HG03571 (cell line): ENCODE measurements around the gene PTEN.

Source experiments
- ATAC-seq: cut with Tn5 transposase; IDR thresholded peaks from one replicate; pipeline ENCODE4 v1.9.1; 2021; ENCODE audit not compliant: unreplicated experiment

Gene PTEN

DNA sequence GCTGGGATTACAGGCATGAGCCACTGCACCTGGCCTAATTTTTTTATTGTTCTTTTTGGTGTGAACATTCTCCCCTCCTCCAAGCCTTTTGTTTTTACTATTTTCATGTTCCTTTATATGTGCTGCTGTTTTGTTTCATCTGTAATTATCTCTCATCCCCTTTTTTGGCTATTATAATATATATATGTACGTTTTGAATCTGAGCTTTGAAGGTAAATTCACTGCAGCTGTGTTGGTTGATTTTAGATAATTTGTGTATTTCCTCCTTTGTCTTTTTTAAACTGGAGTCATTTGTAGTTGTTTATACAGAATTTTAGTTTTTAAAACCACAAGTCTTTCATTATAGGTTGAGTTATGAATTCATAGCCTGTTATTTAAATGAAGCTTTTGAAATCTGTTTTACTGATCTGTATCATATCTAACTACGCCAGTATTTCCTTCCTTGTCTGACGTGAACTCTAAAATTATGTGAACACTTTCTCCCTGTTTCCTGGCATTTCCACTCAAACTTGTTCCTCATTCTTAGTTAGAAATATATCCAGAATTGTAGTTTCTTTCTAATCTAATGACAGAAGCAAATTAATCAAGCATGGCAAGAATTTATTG is 54.9 kb downstream of the PTEN start:
- ATAC-seq: no peak

DNA sequence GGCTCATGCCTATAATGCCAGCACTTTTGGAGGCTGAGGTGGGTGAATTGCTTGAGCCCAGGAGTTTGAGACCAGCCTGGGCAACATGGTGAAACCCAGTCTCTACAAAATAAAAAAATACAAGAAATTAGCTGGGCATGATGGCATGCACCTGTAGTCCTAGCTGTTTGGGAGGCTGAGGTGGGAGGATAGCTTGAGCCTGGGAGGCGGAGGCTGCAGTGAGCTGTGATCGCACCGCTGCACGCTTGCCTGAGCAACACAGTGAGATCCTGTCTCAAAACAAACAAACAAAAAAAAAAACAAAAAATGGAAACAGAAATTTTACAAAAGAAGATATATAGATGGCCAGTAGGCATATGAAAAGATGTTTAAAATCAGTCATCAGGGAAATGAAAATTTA is 57.1 kb downstream of the PTEN start:
- ATAC-seq: no peak

DNA sequence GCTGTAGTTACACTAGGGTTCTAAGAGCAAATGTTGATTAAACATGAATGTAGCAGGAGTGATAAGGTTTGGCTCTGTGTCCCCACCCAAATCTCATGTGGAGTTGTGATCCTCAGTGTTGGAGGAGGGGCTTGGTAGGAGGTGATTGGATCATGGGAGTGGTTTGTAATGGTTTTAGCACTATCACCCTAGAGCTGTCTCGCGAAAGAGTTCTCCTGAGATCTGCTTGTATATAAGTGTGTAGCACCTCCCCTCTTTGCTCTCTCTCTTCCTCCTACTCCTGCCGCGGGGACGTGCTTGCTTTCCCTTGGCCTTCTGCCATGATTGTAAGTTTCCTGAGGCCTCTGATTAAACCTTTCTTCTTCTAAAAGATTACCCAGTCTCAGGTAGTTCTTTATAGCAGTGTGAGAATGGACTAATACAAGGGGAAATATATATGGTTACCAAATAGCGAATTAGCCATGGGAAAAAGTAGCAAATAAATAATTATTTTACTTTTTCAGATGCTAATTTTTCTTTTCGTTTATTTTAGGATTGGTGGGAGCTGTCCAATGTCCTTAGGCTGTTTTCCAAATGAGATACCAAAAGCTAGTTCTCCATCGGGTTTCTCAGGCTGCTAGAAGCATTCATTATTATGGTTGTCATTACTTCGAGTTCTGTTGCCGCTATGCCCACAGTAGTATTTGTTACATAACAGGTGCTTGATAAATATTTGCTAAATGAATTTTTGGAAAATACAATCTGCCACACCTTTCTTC is 58.7 kb downstream of the PTEN start:
- no peak for ATAC-seq

DNA sequence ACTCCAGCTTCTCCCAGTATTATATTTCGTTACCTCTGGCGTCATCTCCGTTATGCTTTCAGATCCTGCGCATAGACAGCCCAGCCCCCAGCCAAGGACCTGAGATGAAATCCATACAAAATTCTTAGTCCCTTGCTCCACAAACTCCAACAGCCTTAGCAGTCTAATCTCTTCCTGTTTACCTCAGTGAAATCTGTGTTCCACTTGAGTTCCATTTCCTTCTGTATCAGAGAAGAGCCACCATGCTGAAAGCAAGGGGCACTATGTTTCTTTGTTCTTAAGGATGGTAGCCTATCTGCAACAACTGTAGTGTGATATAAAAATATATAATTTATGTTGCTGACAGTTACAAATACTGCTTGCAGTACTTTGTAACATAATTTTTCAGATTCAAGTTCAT is 59.8 kb downstream of the PTEN start:
- no peak for ATAC-seq

DNA sequence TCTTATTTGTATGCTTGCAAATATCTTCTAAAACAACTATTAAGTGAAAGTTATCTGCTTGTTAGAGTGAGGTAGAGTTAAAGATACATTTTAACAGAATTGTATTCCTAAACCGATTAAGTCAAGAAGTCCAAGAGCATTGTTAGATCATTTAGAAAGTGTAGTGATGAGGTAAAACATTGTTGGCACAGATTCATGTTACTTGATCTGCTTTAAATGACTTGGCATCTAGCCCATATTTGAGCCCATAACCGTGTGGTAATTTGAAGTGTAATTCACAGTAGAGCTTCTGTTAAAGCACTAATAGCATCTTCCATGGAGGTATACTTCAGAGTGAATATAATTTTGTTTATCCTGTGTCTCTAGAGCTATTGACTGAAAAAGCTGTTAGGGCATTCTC is 62.1 kb downstream of the PTEN start:
- no peak for ATAC-seq

DNA sequence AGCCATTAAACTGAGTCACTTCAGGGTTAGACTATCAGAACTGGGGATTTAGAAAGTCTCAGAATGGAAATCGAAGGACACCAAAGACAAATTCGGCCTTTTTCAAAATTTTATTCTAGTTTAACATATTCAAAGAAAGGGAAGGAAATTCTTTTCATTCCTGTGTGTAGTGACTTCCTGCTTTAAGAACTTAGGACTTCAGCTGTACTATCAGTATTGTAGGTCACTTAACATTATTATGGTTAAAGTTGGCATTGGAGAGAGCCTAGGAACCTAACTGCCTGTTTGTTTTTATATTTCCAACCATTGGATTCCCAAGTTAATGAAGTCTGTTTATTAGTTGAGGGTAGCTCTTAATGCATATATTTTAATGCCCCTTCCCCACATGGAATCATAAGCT is 63.7 kb downstream of the PTEN start:
- no peak for ATAC-seq

DNA sequence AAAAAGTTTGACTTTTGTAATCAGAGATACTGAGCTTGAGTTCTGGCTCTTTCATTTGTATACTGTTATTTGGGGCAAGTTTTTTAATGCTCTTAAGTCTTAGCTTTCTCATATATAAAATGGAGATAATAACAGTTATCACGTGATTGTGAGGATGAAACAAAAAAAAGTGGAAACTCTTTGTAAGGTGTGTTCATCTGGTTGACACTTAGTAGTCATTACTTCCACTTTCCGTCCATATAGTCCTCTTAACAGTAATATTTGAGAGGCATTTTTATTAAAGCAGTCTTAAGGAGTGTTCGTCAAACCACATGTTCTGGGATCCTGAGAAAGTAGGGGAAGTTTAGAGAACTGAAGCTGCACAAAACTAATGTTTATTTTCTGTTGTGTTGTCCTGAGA is 65.6 kb downstream of the PTEN start:
- ATAC-seq: no peak

DNA sequence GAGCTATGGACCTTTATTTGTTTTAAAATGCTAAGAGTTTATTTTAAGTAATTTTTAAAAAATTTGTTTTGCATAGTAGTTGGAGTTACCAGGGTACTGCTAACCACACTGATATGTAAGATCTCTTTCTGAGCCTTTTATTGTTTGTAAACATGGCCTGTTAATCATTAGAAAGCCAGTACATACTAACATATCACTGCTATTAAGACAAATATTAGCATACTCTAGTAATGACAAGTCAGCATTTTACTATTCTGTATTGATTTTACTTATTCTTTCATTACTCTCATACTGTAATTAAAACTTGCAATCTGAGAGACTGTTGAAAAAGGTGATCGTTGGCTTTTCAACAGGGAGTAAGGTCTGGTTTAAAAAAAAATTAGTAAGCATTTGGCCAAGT is 66.7 kb downstream of the PTEN start:
- ATAC-seq: no peak

DNA sequence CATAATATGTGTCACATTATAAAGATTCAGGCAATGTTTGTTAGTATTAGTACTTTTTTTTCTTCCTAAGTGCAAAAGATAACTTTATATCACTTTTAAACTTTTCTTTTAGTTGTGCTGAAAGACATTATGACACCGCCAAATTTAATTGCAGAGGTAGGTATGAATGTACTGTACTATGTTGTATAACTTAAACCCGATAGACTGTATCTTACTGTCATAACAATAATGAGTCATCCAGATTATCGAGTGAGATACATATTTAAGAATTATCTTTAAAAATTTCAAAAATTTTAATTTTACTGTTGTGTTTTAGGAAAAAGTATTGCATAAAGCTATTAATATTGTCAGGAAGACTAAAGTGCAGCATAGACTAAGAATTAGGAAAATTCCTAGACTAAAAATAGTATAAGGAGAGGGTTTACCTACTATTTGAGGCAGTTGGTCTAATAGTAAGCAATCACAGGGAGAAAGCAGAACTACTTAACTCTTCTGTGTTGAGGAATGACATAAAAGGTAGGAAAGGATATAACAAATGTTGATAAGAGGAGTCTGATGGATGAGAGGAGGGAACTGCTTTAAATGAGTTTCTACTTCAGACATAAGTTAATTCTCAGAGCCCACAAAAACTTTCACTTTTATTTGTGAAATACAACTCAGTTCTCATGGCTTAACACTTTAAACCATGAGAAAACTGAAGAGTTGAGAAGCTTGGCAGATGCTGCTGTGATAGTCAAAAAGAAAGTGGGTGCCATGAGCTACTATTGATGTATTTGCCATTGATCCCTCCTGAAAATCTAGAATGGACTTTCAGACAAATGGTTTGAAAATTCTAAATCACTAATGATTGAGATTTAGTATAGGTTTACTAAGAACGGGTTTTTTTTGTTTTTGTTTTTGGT is 67.8 kb downstream of the PTEN start:
- ATAC-seq: no peak

DNA sequence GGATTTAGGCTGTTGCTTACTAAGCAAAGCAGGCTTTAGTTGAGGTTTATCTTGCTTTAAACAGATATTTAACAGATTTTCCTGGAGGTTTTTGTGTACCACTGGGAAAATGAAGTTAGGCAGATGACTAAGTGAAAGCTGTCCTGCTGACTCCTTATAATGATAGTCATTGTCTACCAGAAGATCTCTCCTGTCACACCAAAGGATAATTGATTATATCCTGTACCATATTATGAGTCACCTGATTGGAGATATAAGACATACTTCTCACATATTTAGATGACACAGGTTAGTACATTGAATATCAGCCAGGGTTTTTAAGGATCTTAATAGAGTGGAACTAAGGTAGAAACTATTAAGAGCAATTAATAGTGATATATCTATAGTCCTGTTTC is 68.4 kb downstream of the PTEN start:
- ATAC-seq: no peak

DNA sequence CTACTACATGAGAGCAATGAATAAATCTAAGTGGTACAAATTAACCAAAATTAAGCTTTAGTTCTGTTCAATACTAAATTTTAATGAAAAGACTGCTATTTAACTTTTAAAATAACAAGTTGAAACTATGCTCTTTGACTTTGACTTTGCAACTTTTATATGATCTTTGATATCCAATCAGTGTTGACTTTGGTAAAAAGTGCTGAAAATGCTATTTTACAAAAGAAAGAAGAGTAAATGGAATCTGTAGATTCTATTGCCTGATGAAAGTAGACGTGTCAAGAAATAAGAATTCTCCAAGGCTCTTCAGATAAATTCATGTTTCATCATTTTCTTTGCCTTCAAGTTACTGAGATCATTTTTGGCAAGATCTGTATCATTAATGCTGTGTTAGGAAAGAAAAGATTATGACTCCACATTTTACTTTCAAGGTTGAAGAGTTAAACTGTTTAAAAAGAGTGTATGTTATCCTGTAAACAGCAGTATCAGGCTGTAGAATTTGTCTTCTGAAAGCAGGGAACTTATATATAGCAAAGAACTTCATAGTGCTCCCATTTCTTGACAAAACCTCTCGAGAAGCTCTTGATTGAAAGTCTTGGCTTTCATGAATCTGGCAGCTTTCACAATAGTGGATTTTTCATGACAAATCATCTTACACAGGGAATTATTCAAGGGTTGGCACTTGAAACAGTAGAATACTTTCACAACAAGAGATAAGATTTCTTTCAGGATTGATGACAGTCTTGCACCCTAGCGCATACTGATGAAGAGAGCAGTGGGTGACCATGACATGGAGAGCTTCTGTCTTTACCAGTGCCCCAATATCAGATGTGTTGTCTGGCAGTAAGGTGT is 72.1 kb downstream of the PTEN start:
- no peak for ATAC-seq

DNA sequence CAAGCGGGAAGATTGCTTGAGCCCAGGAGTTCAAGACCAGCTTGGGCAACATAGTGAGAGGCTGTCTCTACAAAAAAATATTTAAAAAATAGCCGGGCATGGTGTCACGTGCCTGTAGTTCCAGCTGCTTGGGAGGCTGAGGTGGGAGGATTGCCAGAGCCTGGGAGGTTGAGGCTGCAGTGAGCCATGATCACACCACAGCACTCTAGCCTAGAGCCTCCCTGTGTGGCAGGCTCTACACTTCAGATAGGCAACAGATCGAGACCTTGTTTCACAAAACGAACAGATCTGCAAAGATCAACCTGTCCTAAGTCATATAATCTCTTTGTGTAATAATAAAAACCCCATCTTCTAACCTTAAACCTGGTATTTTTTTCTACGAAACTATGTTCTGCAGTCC is 76.8 kb downstream of the PTEN start:
- no peak for ATAC-seq

DNA sequence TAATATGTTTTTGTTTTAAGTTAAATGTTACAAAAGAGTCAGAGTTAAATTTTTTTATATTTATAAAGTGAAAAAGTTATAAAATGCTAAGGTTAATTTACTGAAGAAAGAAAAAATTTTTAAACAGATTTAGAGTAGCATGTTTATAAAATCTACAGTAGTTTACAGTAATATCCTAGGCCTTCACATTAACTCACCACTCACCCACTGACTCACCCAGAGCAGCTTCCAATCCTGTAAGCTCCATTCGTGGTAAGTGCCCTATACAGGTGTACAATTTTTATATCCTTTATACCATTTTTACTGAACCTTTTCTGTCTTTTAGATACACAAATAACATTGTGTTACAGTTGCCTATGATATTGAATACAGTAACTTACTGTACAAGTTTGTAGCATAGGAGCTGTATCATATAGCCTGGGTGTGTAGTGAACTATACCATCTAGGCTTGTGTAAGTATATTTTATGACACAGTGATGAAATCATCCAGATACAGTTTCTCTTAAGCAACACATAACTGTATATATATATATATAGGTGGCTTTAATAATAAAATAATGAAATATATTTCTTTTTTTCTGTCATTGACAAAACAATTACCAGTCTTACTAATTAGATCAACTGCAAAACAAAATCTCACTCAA is 79.6 kb downstream of the PTEN start:
- ATAC-seq: no peak

DNA sequence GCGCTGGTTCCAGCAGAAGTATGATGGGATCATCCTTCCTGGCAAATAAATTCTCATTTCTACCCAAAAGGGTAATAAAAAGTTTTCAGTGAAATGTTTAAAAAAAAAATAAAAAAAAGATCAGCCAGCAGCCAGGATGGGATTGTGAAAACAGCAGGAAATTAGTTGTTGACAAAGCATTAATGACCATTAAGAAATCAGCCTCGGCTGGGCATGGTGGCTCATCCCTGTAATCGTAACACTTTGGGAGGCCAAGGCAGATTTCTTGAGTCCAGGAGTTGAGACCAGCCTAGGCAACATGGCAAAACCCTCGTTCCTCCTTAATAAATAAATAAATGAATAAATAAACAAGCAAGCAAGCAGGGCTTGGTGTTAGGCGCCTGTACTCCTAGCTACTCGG is 82.6 kb downstream of the PTEN start:
- ATAC-seq: no peak

DNA sequence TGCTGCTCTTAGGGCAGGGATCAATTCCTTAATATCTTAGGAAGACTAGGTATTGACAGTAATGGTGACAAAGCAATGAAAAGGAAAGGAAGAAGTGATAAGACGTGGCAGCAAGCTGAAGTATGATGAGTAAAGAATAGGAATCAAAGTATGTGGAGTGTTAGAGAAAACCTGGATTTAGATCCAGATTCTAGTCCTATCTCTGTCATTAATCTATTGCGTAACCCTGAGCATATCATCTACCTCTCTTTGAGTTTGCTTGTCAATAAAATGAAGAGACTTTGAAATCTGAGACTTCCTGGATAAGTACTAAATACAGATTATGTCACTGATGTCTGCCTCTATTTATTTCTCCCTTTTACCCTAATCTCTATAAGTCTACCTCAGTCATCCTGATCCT is 89.2 kb downstream of the PTEN start:
- ATAC-seq: no peak

DNA sequence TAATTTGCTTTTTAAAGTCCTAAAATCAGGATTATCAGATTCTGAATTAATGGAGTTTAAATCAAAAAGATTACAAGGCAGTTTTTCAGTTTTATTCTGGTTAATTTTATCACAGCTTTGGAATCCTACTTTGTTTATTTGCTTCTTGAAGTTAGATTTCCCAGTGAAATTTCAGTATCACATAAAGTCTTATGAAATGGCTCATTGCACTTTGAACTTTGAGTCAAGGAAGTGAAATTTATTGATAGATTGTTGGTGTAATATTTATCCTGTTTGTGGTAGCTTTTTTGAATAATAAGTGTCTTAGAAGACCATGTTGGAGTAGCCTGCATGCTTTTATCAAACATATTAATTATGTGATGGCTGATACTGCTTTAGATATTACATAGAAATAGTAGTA is 92.6 kb downstream of the PTEN start:
- no peak for ATAC-seq

DNA sequence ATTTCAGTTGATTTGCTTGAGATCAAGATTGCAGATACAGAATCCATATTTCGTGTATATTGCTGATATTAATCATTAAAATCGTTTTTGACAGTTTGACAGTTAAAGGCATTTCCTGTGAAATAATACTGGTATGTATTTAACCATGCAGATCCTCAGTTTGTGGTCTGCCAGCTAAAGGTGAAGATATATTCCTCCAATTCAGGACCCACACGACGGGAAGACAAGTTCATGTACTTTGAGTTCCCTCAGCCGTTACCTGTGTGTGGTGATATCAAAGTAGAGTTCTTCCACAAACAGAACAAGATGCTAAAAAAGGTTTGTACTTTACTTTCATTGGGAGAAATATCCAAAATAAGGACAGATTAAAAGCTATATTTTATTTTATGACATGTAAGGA is 94.3 kb downstream of the PTEN start:
- no peak for ATAC-seq

DNA sequence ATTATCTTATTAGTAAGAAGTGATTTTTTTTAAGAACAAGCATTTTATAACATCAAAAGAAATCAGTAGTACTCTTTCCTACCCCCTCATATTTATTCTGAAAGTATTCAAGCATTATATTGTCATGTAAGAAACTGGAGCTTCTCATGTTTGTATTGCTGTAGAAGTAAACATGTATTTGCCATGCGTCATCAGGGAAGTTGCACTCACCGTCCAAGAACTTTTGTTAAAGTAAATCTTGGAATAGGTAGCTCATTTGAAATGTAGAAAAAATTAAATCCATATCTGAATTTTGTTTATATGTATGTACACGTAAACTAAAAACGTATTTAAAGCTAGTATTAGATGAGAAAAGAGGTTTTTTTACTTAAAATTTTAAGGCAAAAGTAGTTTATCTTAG is 96.8 kb downstream of the PTEN start:
- no peak for ATAC-seq

DNA sequence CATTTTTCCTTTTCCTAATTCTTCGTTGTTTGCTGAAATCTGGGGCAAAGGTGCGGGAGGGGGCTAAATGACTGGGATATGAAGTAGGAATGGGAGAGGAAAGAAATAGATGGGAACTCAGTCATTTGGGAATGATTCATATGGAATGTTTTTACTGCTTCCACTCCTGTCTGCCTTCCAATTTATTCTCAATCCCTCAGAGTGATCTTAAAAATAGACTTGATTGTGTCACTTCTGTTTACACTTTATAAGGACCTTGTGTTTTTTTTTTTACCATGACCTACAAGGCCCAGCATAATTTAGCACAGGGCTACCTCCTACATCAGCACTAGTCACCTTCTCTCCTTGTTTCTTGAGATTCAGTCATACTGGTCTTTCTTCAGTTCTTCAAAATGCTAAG is 97.9 kb downstream of the PTEN start:
- no peak for ATAC-seq

DNA sequence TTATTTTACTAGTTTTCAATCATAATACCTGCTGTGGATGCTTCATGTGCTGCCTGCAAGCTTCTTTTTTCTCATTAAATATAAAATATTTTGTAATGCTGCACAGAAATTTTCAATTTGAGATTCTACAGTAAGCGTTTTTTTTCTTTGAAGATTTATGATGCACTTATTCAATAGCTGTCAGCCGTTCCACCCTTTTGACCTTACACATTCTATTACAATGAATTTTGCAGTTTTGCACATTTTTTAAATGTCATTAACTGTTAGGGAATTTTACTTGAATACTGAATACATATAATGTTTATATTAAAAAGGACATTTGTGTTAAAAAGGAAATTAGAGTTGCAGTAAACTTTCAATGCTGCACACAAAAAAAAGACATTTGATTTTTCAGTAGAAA is 103.0 kb downstream of the PTEN start:
- ATAC-seq: no peak

DNA sequence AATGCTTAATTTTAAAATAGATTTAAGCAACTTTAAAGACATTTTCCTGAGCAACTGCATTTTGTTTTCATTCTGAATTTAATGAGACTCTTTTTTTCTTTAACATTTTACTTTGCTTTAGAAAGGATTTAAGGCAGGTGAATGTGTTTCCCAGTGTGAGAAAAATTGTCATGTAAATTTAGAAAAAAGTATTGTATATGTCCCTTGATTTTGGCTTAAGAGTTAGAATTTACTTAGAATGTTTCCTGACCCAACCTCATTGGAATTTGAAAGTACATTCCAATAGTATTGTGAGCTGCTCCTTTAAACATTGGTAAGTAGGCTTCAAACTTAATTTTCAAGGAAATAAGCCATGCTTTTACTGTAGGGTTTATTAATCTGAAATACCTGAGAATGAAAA is 110.2 kb downstream of the PTEN start:
- ATAC-seq: no peak
